ENCODE data around the gene GABARAP.

Gene GABARAP

DNA sequence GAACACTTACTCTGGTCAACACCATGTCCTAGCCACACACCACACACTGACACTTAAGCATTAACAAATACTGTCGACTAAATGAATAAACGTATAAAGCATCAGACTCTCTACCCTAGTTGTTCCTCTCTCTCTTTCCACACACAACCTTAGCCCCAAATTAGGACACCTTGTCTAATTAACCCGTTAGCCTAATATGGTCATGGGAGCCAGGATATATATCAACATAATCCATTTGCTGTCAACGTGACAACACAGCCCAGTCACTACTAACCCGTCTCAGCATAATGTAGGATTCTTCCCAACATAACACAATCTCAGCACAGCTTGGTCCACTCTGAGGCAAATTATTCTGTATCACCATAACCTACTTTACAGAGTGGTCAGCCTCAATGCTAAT lies 10.1 kb downstream of the GABARAP start:
- Histone ChIP-seq H3K36me3 (ENCODE audit: control insufficient read depth, insufficient read depth, low read length) (peaks cover 41% of the 10 kb centered on the region), H3K4me1 (ENCODE audit: control insufficient read depth, insufficient read depth, low read length) (0 out of 2 replicates have a peak, but pooled peaks cover 2% of the 10 kb centered on the region), H3K9me3 (ENCODE audit: control insufficient read depth, insufficient read depth, low read length) (no peaks in the 10 kb centered on the region), H3K27me3 (ENCODE audit: control insufficient read depth, insufficient read depth, low read length) (no peaks in the 10 kb centered on the region), H3K27ac (ENCODE audit: low read length) (no peak overlapping the region), H3K4me3 (ENCODE audit: low read length) (no peak overlapping the region)
- DNase-seq (ENCODE audit: low read depth, low spot score): no peak
- no CpG with 5 or more reads among the region's 5 CpGs for WGBS (ENCODE audit: insufficient coverage, insufficient read length)

DNA sequence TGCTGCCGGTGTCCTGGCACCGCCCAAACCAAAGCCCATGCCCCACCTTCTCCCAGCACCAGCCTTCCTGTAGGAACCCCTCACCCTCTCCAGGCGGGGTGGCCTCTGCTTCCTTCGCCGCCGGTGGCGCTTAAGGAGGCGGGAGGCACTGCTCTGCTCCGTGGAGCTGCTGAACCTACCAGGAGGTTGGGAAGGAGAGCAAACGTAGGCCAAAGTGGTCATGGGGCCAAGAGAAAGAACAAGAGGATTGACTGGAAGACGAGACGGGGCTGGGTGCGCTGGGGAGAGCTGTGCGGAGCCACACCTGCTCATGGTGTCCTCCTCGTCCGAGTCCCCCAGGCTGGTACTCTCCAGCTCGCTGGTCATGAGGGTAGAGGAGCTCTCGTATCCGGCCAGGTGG lies 12.7 kb downstream of the GABARAP start:
- Histone ChIP-seq H3K27ac (ENCODE audit: low read length) (no peak overlapping the region), H3K36me3 (ENCODE audit: control insufficient read depth, insufficient read depth, low read length) (peaks cover 39% of the 10 kb centered on the region), H3K27me3 (ENCODE audit: control insufficient read depth, insufficient read depth, low read length) (no peaks in the 10 kb centered on the region), H3K4me1 (ENCODE audit: control insufficient read depth, insufficient read depth, low read length) (no peaks in the 10 kb centered on the region; the same call in 1 of the 2 replicates), H3K4me3 (ENCODE audit: low read length) (no peak overlapping the region), H3K9me3 (ENCODE audit: control insufficient read depth, insufficient read depth, low read length) (no peaks in the 10 kb centered on the region)
- no CpG with 5 or more reads among the region's 19 CpGs for WGBS (ENCODE audit: insufficient coverage, insufficient read length)
- DNase-seq (ENCODE audit: low read depth, low spot score): no peak

DNA sequence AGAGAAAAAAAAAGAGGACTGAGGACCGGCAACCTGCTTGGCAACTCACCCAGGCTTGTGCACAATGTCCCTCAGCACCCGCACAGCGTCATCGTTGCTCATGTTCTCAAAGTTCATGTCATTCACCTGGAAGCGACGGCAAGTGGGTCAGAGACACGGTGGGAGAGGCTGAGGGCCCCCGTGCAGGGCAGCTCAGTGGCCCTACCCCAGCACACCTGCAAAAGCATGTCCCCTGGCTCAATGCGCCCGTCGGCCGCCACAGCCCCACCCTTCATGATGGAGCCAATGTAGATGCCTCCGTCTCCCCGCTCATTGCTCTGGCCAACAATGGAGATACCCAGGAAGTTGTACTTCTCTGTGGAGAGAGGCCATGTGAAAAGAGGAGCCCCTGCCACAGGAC lies 13.3 kb downstream of the GABARAP start:
- Histone ChIP-seq H3K4me1 (ENCODE audit: control insufficient read depth, insufficient read depth, low read length) (no peaks in the 10 kb centered on the region; the same call in 1 of the 2 replicates), H3K4me3 (ENCODE audit: low read length) (no peak overlapping the region), H3K27me3 (ENCODE audit: control insufficient read depth, insufficient read depth, low read length) (no peaks in the 10 kb centered on the region), H3K36me3 (ENCODE audit: control insufficient read depth, insufficient read depth, low read length) (peaks cover 44% of the 10 kb centered on the region), H3K27ac (ENCODE audit: low read length) (no peak overlapping the region), H3K9me3 (ENCODE audit: control insufficient read depth, insufficient read depth, low read length) (no peaks in the 10 kb centered on the region)
- DNase-seq (ENCODE audit: low read depth, low spot score): no peak
- WGBS (ENCODE audit: insufficient coverage, insufficient read length): no CpG with 5 or more reads among the region's 14 CpGs

GRCh38 chr17:7226721-7227710 lies 15.2 kb downstream of the GABARAP start:
- no peak overlapping the region for H3K27ac ChIP-seq (ENCODE audit: low read length)
- no peaks in the 10 kb centered on the region for H3K27me3 ChIP-seq (ENCODE audit: control insufficient read depth, insufficient read depth, low read length)
- WGBS (ENCODE audit: insufficient coverage, insufficient read length): no CpG with 5 or more reads among the region's 31 CpGs

GRCh38 chr17:7225711-7226331 lies 16.4 kb downstream of the GABARAP start:
- no peak for DNase-seq (ENCODE audit: low read depth, low spot score)
- H3K4me3 ChIP-seq (ENCODE audit: low read length): no peak overlapping the region
- H3K27ac ChIP-seq (ENCODE audit: low read length): no peak overlapping the region
- peaks cover 65% of the 10 kb centered on the region for H3K36me3 ChIP-seq (ENCODE audit: control insufficient read depth, insufficient read depth, low read length)
- H3K4me1 ChIP-seq (ENCODE audit: control insufficient read depth, insufficient read depth, low read length): no peaks in the 10 kb centered on the region; the same call in 1 of the 2 replicates
- H3K9me3 ChIP-seq (ENCODE audit: control insufficient read depth, insufficient read depth, low read length): no peaks in the 10 kb centered on the region
- no peaks in the 10 kb centered on the region for H3K27me3 ChIP-seq (ENCODE audit: control insufficient read depth, insufficient read depth, low read length)
- no CpG with 5 or more reads among the region's 21 CpGs for WGBS (ENCODE audit: insufficient coverage, insufficient read length)

More at GRCh38 chr17:7226721-7227710, 15.2 kb downstream of the GABARAP start:
- no peak for DNase-seq (ENCODE audit: low read depth, low spot score)
- H3K36me3 ChIP-seq (ENCODE audit: control insufficient read depth, insufficient read depth, low read length): peaks cover 60% of the 10 kb centered on the region
- no peaks in the 10 kb centered on the region; the same call in 1 of the 2 replicates for H3K4me1 ChIP-seq (ENCODE audit: control insufficient read depth, insufficient read depth, low read length)
- H3K9me3 ChIP-seq (ENCODE audit: control insufficient read depth, insufficient read depth, low read length): no peaks in the 10 kb centered on the region
- H3K4me3 ChIP-seq (ENCODE audit: low read length): no peak overlapping the region

DNA sequence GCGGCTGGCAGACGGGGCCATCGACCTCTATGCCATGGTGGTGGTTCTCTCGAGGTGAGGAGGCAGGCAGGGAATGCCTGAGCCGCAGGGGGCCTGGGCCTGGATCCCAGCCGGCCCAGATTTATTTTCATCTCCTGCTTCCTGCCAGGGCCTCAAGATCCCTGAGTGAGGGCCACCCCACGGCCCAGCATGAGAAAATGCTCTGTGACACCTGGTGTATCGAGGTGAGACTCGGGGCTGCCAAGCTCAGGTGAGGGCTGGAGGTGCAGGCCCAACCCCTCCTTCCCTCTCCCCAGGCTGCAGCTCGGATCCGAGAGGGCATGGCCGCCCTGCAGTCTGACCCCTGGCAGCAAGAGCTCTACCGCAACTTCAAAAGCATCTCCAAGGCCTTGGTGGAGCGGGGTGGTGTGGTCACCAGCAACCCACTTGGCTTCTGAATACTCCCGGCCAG lies 17.6 kb downstream of the GABARAP start:
- H3K27ac ChIP-seq (ENCODE audit: low read length): no peak overlapping the region
- peaks cover 60% of the 10 kb centered on the region for H3K36me3 ChIP-seq (ENCODE audit: control insufficient read depth, insufficient read depth, low read length)
- no peaks in the 10 kb centered on the region; the same call in 1 of the 2 replicates for H3K4me1 ChIP-seq (ENCODE audit: control insufficient read depth, insufficient read depth, low read length)
- WGBS (ENCODE audit: insufficient coverage, insufficient read length): no CpG with 5 or more reads among the region's 15 CpGs
- H3K4me3 ChIP-seq (ENCODE audit: low read length): no peak overlapping the region
- no peaks in the 10 kb centered on the region for H3K27me3 ChIP-seq (ENCODE audit: control insufficient read depth, insufficient read depth, low read length)
- no peaks in the 10 kb centered on the region for H3K9me3 ChIP-seq (ENCODE audit: control insufficient read depth, insufficient read depth, low read length)
- no peak for DNase-seq (ENCODE audit: low read depth, low spot score)

- H3K36me3 ChIP-seq (ENCODE audit: control insufficient read depth, insufficient read depth, low read length): peaks cover 56% of the 10 kb centered on the region
- H3K4me3 ChIP-seq (ENCODE audit: low read length): no peak overlapping the region
- no peaks in the 10 kb centered on the region for H3K27me3 ChIP-seq (ENCODE audit: control insufficient read depth, insufficient read depth, low read length)
- H3K4me1 ChIP-seq (ENCODE audit: control insufficient read depth, insufficient read depth, low read length): no peaks in the 10 kb centered on the region; the same call in 1 of the 2 replicates
- no CpG with 5 or more reads among the region's 10 CpGs for WGBS (ENCODE audit: insufficient coverage, insufficient read length)
- no peak overlapping the region for H3K27ac ChIP-seq (ENCODE audit: low read length)
- DNase-seq (ENCODE audit: low read depth, low spot score): no peak
- no peaks in the 10 kb centered on the region for H3K9me3 ChIP-seq (ENCODE audit: control insufficient read depth, insufficient read depth, low read length)
These were observed 18.1 kb downstream of the GABARAP start for GRCh38 chr17:7224110-7224509.

DNA sequence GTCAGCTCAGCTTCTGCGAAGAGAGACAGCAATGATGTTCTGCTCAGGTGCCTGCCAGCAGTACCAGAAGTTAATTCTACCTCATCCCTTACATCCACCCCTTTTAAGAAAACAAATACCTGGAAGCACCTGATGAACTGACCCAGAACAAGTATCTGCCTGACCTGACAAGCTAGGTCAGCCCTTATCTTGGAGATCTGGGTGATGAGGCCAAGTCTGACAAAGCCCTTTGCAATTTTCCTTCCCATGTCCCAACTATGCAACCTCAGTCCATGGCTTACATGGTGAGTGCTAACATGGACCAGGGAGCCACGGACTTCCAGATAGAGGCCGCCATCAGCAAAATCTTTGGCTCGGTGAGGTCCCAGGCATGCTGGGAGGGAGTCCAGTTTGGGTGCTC lies 18.9 kb downstream of the GABARAP start:
- Histone ChIP-seq H3K9me3 (ENCODE audit: control insufficient read depth, insufficient read depth, low read length) (no peaks in the 10 kb centered on the region), H3K27me3 (ENCODE audit: control insufficient read depth, insufficient read depth, low read length) (no peaks in the 10 kb centered on the region), H3K27ac (ENCODE audit: low read length) (no peak overlapping the region), H3K4me3 (ENCODE audit: low read length) (no peak overlapping the region), H3K4me1 (ENCODE audit: control insufficient read depth, insufficient read depth, low read length) (no peaks in the 10 kb centered on the region; the same call in none of the 2 replicates), H3K36me3 (ENCODE audit: control insufficient read depth, insufficient read depth, low read length) (peaks cover 50% of the 10 kb centered on the region)
- DNase-seq (ENCODE audit: low read depth, low spot score): no peak
- no CpG with 5 or more reads among the region's 4 CpGs for WGBS (ENCODE audit: insufficient coverage, insufficient read length)

- H3K4me3 ChIP-seq (ENCODE audit: low read length): no peak overlapping the region
- no peaks in the 10 kb centered on the region for H3K9me3 ChIP-seq (ENCODE audit: control insufficient read depth, insufficient read depth, low read length)
- H3K36me3 ChIP-seq (ENCODE audit: control insufficient read depth, insufficient read depth, low read length): peaks cover 47% of the 10 kb centered on the region
- H3K4me1 ChIP-seq (ENCODE audit: control insufficient read depth, insufficient read depth, low read length): peaks cover 1% of the 10 kb centered on the region
- no peak overlapping the region for H3K27ac ChIP-seq (ENCODE audit: low read length)
- WGBS (ENCODE audit: insufficient coverage, insufficient read length): no CpG with 5 or more reads among the region's 7 CpGs
- no peak for DNase-seq (ENCODE audit: low read depth, low spot score)
- no peaks in the 10 kb centered on the region for H3K27me3 ChIP-seq (ENCODE audit: control insufficient read depth, insufficient read depth, low read length)
These were observed 19.3 kb downstream of the GABARAP start for GRCh38 chr17:7222972-7223292.

DNA sequence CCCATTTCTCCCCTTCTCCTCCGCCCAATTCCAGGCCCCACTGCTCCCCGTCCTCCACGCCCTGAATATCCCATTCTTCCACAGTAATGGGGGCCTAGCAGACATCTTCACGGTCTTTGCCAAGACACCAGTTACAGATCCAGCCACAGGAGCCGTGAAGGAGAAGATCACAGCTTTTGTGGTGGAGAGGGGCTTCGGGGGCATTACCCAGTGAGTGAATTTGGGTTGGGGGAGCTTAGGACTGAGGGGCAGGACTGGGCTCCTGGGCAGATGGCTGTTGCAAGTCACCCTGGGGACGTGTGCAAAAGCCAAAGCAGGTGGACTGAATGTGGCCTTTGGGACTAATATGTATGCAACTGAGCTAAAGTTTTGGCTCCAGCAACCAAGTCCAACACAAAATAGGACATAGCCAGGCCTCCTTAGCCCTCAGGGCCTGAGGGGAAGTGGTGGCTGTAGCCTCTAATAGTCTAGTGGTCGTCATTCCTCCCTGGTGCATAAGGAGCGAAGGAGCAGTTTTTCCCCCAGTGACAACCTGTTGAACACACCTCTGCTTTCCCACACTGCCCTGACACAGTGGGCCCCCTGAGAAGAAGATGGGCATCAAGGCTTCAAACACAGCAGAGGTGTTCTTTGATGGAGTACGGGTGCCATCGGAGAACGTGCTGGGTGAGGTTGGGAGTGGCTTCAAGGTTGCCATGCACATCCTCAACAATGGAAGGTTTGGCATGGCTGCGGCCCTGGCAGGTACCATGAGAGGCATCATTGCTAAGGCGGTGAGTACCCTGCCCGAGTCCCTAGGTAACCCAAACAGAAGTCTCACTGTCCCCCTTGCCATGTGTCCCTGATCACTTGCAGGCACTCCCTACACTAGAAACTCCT lies 19.9 kb downstream of the GABARAP start:
- DNase-seq (ENCODE audit: low read depth, low spot score): no peak
- Histone ChIP-seq H3K9me3 (ENCODE audit: control insufficient read depth, insufficient read depth, low read length) (no peaks in the 10 kb centered on the region), H3K36me3 (ENCODE audit: control insufficient read depth, insufficient read depth, low read length) (peaks cover 42% of the 10 kb centered on the region), H3K4me1 (ENCODE audit: control insufficient read depth, insufficient read depth, low read length) (peaks cover 1% of the 10 kb centered on the region), H3K27ac (ENCODE audit: low read length) (no peak overlapping the region), H3K4me3 (ENCODE audit: low read length) (no peak overlapping the region), H3K27me3 (ENCODE audit: control insufficient read depth, insufficient read depth, low read length) (no peaks in the 10 kb centered on the region)
- WGBS (ENCODE audit: insufficient coverage, insufficient read length): no CpG with 5 or more reads among the region's 15 CpGs

Data from iPS DF 6.9 (cell line).